Iris pigment epithelial cell (primary cell): ENCODE measurements around the gene NCAPG2.
"Not testable (repeated sequence)": the region's sequence is repeated elsewhere in the genome, so short reads cannot be mapped to it uniquely, and the experiment has no call there.

Source experiments
- DNase-seq: peaks from one replicate; pipeline ENCODE4 v3.0.0-alpha.2; 2011; ENCODE audit warnings: low read depth

The NCAPG2 gene

GRCh38 chr7:158666966-158667678 is 37.5 kb downstream of the NCAPG2 start:
- DNase-seq, result not testable (repeated sequence)

- DNase-seq, result no peak
Observed at GRCh38 chr7:158666401-158666800, 38.2 kb downstream of the NCAPG2 start.

GRCh38 chr7:158664406-158664805 is 40.2 kb downstream of the NCAPG2 start:
- DNase-seq, result no peak

GRCh38 chr7:158663428-158663741 is 41.2 kb downstream of the NCAPG2 start:
- no peak for DNase-seq

GRCh38 chr7:158662610-158663427 is 41.8 kb downstream of the NCAPG2 start:
- DNase-seq, result no peak

GRCh38 chr7:158658475-158658874 is 46.1 kb downstream of the NCAPG2 start:
- DNase-seq, result no peak

GRCh38 chr7:158657189-158657746 is 47.3 kb downstream of the NCAPG2 start:
- DNase-seq, result no peak

- DNase-seq, result no peak
Observed at GRCh38 chr7:158655931-158656441, 48.6 kb downstream of the NCAPG2 start.

- DNase-seq, result no peak
Observed at GRCh38 chr7:158655507-158655906, 49.1 kb downstream of the NCAPG2 start.

GRCh38 chr7:158651968-158652565 is 52.5 kb downstream of the NCAPG2 start:
- peak; percentile 78 for DNase-seq

- peak; percentile 86 for DNase-seq
Observed at GRCh38 chr7:158650821-158651225, 53.8 kb downstream of the NCAPG2 start.

GRCh38 chr7:158649279-158649678 is 55.3 kb downstream of the NCAPG2 start:
- peak; percentile 95 for DNase-seq

GRCh38 chr7:158648787-158649186 is 55.8 kb downstream of the NCAPG2 start:
- DNase-seq, result peak; percentile 26

GRCh38 chr7:158648168-158648567 is 56.4 kb downstream of the NCAPG2 start:
- DNase-seq, result no peak

- no peak for DNase-seq
Observed at GRCh38 chr7:158647475-158647792, 57.2 kb downstream of the NCAPG2 start.

GRCh38 chr7:158646766-158647474 is 57.7 kb downstream of the NCAPG2 start:
- peak; percentile 7 for DNase-seq

- no peak for DNase-seq
Observed at GRCh38 chr7:158645842-158646241, 58.8 kb downstream of the NCAPG2 start.

- no peak for DNase-seq
Observed at GRCh38 chr7:158642149-158642548, 62.5 kb downstream of the NCAPG2 start.

- peak; percentile 25 for DNase-seq
Observed at GRCh38 chr7:158638001-158638400, 66.6 kb downstream of the NCAPG2 start.

GRCh38 chr7:158633055-158633956 is 71.3 kb downstream of the NCAPG2 start:
- DNase-seq, result no peak
